Inflammatory macrophage treated with lipopolysaccharide for 1 hour (primary cell): ENCODE measurements around the gene R3HDML.
"Not testable (repeated sequence)": the region's sequence is repeated elsewhere in the genome, so short reads cannot be mapped to it uniquely, and the experiment has no call there.

Experiments used
- DNase-seq, 2 donors: peaks; one replicate each; pipeline ENCODE4 v3.0.0-alpha.2; 2020 to 2022

R3HDML gene, protein sequence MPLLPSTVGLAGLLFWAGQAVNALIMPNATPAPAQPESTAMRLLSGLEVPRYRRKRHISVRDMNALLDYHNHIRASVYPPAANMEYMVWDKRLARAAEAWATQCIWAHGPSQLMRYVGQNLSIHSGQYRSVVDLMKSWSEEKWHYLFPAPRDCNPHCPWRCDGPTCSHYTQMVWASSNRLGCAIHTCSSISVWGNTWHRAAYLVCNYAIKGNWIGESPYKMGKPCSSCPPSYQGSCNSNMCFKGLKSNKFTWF

DNA sequence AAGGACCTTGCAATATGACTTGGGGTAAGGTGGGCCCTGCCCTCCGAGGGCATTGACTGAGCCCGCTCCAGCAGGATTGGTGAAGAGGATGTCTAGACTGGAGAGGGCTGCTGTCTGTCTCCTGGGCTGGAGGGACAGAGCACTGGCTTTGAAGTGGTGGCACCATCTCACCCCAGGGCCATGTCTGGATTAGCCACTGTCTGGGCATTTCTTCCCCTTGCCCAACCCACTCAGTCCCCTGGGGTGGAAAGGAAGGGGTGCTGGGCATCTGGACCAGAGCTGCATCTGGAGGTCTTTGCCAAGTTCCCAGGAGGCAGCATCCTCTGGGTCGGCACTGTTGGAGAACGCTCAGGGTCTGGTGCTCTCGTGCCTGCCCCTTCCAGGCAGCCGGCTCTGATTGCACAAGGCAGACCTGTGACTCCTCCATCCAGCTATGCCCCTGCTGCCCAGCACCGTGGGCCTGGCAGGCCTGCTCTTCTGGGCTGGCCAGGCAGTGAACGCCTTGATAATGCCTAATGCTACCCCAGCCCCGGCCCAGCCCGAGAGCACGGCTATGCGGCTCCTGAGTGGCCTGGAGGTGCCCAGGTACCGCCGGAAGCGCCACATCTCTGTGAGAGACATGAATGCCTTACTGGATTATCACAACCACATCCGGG is at the start of gene R3HDML:
Gene R3HDML (plus strand): TSS at position 319 of the 656 bp plus-strand sequence. CDS start 115 bp downstream, at position 434.
- no peak for DNase-seq

DNA sequence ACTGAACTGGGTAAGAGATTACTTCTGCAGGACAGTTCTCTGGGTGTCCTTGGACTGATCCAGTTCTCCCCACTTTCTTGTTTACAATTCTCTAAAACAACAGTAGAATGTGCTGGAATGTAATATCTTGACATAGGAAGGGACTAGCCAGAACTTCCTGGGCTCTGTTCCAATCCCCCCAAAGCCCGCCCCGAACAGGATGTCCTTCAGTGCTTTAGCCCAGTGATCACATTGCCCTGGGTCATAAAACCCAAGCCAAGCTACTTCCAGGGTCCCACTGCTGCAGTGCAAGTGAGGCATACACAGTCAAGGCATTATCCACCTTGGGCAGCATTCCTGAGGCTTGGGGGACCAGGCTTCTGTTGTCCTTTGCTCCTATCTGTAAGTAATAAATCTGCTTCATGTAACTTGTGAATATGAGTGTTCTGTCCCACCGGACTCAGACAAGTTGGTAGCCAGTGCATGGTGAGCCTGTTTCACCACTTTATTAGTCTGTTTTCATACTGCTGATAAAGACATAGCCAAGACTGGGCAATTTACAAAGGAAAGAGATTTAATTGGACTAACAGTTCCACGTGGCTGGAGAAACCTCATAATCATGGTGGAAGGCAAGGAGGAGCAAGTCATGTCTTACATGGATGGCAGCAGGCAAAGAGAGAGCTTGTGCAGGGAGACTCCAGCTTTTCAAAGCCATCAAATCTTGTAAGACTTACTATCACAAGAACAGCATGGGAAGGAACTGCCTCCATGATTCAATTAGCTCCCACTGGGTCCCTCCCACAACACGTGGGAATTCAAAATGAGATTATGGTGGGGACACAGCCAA is 49.4 kb upstream of the R3HDML start:
- no peak for DNase-seq

DNA sequence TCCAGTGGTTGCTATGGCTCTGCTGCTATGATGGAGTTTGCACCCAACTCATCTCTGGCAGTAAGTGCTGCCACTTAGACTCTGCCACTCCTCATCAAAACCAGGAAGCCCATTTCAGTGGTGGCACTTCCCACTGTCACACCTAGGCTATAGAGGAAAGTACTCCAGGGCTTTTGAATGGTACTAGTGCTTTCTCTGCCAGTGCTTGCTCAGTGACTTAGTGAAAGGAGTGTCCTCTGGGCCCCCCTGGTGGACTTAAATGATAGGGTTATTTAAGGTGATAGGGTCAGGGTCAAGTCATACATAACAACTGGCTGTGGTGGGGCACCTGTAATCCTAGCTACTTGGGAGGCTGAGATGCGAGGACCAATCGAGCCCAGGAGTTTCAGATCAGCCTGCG is 48.6 kb upstream of the R3HDML start:
- DNase-seq, result no peak

DNA sequence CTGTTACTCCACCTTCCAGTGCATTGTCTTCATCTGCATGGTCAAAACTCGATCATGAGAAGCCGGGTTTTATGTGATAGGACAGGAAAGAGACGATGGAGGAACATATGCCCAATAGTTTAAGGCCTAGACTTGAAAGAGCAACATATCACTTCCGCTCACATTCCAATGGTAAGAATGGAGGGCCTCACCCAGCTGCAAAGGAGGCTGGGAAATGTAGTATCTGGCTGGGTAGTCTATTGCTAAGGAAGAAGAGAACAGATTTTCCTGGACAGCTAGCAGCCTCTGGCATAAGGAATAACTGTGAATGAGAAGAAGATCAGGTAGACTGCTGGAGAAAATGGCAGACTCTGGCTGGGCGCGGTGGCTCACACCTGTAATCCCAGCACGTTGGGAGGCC is 45.1 kb upstream of the R3HDML start:
- no peak for DNase-seq

DNA sequence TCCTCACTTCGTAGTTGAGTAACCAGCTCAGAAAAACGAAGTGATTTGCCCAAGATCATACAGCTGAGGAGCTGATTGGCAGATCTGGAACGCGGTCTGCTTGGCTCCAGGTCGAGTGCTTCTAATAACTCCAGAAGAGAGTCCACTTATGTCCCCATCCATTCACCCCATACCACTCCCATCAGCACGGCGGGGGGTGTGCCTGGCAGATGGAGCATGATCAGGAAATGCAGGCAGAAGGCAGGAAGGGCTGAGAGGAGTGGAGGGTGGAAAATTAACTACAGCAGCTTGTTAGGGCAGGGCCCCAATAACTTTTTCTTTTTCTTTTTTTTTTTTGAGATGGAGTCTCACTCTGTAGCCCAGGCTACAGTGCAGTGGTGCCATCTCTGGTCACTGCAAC is 40.8 kb upstream of the R3HDML start:
- DNase-seq, result no peak

DNA sequence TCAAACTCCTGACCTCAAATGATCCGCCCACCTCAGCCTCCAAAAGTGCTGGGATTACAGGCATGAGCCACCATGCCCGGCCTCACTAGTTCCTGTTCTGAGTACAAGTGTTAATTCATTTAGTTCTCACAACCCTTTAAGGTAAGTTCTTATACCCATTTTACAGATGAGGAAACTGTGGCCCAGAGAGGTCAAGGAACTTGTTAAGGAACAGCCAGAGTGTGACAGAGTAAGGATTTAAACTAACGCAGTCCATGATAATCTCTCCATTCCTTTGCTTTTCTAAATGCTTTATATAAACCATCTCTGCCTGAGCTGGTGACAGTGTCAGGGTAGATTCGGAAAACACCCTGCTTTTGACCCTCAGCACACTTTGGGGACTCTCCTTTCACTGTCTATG is 39.1 kb upstream of the R3HDML start:
- no peak for DNase-seq

DNA sequence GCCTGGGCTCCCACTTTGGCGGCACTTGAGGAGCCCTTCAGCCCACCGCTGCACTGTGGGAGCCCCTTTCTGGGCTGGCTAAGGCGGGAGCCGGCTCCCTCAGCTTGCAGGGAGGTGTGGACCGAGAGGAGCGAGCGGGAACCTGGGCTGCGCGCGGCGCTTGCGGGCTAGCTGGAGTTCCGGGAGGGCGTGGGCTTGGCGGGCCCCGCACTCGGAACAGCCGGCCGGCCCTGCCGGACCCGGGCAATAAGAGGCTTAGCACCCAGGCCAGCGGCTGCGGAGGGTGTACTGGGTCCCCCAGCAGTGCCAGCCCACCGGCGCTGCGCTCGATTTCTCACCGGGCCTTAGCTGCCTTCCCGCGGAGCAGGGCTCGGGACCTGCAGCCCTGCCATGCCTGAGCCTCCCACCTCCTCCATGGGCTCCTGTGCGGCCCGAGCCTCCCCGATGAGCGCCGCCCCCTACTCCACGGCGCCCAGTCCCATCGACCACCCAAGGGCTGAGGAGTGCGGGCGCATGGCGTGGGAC is 37.8 kb upstream of the R3HDML start:
- DNase-seq, result not testable (repeated sequence)

DNA sequence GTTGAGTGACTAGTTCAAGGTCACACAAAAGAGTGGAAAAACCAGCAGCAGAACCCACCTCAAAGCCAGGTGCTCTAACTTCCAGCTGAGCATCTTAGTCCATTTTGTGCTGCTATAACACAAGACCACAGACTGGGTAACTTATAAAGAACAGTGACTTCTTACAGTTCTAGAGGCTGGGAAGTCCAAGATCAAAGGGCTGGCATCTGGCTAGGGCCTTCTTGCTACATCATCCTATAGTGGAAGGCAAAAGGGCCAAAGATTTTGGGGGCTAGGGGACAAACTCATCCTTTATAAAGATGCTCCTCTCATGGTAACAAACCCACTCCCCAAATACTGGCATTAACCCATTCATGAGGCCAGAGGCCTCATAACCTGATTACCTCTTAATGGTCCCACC is 35.6 kb upstream of the R3HDML start:
- DNase-seq, result no peak

DNA sequence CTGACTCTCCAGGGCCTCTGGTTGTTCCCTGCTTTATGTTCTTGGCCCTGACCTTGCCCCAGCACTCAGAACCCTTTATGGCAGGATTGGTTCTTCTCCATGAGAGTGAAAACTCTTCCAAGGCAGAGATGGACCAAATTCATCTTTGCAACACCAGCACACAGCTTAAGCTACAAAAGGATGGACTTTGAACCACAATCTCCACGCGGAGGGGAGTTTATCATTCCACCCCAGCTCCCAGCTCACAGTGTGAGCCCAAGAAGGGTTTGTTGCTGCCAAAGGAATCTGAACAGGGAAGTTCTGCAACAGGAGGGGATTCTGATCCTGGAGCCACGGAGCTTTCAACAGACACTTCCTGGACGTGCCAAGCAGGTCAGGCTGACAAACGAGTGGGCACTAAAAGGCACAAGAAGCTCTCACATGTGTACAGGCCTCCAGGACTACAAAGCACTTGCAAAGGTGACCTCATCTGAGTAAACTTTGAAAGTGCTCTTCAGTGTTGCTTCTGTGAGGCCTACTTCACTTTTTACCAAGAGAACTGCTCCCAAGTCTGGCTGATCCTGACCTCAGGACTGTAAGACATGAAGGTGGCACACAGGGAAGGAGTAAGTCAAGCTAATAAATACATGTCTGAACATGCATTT is 34.7 kb upstream of the R3HDML start:
- no peak for DNase-seq

DNA sequence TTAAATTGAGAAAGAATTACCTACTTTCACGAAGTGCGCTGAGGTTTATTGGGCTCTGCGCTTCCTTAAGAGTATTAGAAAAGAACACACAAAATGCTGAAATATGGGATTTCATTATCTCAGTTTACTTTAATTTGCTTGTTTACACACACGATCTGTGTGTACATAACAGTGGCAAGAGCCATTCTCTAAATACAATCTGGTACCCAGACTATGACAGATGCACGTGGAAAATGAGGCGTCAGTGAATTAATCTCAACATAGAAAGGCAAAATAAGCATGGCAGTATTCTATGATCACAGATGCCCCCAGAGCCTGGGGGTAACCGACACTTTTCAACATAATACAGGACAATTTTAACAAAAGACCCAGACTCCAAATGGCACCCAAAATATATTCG is 34.1 kb upstream of the R3HDML start:
- DNase-seq, result no peak

DNA sequence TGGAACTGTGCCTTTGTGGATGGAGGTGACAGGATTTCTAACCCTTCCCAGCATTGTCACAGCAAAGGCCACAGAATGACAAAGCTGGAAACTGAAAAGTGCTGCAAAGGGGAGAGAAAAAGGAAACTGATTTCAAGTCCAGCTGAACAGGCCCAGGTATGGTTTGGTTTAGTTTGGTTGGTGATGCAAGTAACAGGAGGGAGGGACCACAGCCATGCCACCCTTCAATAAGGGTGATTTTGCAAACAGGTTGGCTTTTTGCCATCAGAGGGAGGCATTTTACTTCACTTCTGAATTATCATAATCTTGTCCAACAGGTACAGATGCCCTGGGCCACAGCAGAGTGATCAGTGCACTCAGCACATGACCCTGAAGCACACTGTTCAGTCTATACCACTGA is 32.5 kb upstream of the R3HDML start:
- no peak for DNase-seq

DNA sequence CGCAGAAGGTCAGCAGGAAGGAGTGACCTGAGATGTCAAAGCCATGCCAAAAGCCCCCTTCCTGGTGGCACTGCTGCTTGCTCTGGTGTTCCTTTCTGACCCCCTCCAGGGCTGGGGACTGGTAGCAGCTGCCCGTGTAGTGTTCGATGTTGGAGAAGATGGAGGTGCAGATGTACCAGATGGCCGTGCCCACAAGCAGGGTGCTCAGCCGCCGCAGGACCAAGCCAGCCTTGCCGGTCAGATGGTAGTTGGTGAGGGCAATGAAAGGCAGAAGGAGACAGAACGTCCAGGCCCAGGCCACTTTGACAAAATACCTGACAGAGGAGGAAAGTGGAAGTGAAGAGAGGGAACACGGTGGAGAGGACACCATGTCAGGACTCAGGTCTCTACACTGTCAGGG is 29.9 kb upstream of the R3HDML start:
- DNase-seq, result no peak

DNA sequence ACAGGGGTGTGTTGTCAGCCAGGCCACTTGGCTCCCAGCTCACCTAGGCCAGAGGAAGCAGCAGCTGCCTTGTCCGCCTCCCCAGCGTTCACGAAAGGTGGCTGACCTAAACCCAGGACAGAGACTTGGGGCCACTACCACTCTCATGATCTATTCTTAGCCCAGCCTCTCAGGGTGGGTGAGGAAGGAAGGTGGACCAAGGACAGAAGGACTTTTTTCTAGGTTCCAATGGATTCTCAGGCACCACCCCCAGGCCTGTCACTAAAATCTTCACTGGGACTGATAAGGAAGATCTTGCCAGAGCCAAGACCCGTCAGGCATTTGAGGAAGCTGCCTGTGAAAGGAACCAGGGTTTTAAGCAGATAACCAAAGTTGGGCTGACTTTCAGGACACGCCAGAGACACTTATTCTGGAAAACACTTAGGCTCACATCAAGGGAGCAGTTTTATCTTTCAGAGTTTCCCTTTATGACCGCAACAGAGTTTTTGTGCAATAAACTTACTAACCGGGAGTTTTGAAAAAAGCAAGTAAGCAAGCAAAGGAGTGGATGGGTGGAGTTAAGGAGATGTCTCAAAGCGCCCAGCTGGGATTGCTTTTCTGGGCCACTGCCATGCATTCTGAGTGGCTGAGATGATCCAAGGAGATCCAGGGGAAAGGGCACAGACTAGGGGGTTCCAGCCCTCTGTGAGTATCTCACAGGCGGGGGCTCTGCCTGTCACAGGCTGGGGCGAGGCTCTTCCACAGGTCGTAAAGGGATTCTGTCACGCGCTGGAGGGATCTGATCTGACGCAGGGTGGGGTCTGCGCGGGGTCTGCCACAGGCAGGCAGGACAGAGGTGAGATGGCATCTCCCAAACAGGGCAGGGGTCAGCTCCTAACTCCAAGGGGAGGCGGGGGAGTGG is 26.8 kb upstream of the R3HDML start:
- DNase-seq, result peak; percentile 45 to 47

DNA sequence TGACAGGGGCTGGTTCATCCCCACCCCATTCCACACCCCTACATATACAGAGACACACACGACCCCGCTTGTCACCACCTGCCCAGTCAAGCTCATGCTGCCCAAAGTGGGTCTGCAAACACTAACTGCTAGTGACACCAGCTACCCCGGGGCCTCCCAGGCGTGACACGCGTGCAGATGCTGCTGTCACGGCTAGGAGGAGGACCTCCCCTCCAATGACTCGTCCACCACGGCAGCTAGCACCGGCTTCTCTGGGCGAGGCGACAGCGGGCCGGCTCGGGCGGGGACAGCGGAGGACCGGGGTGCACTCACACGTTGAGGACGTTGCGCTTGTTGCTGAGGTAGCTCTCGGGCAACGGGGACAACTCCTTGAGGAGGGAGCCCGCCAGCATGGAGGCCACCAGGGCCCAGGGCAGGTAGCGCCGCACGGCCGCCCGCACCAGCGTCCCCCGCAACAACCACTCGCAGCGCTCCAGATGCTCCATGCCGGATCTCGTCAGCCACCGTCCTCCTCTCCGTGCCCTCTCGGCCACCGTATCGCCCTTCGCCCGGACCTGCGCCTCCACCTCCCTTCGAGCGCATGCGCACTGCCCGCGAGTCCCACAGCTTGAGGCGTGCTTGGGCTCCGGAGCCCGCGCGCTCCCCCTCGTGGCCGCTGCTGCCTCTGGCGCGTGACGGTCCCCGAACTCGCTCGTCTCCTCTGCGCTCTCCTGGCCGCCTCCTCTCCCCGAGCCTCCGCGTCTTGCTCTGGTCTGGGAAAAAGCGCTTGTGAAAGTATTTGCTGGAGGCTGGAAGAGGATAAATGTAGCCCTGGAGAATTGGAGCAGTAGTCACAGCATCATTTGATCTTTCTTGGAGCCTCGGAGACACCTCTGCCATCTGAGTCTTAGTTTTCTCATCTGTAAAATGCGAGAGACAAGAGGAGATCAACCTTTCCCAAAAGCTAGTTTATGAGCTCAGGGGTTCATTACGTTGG is 25.9 kb upstream of the R3HDML start, which contains the start of gene FITM2:
Gene FITM2 (minus strand): TSS at position 539 of the 976 bp plus-strand sequence. CDS start 54 bp downstream, at position 485.
- DNase-seq, result peak; percentile 95 to 99

DNA sequence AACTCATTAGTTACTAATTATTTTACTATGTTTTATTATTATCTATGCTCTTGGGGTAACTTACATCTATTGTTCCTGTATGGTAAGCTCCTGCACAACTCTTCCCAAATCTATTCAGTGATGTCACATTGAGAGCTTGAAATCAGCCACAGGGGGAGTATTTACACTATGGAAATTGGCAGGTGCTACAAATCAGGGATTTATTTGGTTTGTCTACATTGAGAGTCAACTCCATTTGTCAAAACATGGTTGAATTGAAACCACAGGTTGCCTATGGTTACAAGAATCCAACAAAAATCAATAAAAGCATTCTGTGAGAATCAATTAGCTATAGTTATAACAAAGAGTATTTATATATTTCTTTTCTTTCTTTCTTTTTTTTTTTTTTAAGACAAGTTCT is 22.0 kb upstream of the R3HDML start:
- DNase-seq, result no peak

DNA sequence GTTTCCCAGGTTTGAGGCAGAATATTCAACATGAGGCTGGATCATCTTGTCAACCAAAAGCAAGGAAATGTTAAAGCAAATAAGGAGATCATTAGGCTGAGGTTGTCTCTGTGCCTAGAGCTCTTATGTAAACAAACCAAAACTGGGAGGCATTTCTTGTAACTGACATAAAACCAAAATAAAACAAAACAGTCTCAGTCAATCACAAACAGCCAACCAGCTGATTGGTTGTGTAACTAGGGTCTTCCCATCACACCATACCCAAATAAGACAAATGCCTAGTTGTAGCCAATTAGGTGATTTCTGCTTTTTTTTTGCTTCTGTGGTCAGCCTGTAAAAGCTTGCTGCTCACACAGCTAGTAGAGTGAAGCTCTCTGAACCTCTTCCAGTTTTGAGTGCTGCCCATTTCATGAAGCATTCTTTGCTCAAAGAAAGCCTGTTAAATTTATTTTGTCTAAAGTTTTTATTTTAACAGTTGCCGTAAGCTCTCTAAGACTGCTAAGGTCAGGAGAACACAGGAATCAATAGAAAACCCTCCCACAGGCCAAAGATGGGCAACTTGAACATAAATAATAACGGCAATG is 16.9 kb upstream of the R3HDML start:
- DNase-seq, result peak in 1 of 2 donors; percentile 10

DNA sequence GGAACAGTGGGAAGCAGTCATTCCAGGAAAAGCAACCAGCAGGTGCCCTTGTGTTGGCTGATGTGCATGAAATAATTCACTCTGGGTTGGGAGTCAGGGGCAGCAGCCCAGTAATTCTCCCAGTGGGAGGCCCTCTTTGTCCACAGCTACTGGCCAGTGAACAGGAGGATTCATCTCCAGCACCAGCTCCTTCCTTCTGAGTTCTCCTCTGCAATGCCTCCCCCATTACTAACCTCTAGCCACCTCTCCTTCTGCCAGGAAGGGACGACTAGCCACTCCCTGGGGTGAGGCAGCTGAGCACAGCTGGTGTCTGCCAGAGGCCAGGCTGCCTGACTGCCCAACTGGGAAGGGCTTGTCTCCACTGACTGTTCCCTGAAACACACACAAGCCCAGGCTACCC is 12.5 kb upstream of the R3HDML start:
- no peak for DNase-seq

DNA sequence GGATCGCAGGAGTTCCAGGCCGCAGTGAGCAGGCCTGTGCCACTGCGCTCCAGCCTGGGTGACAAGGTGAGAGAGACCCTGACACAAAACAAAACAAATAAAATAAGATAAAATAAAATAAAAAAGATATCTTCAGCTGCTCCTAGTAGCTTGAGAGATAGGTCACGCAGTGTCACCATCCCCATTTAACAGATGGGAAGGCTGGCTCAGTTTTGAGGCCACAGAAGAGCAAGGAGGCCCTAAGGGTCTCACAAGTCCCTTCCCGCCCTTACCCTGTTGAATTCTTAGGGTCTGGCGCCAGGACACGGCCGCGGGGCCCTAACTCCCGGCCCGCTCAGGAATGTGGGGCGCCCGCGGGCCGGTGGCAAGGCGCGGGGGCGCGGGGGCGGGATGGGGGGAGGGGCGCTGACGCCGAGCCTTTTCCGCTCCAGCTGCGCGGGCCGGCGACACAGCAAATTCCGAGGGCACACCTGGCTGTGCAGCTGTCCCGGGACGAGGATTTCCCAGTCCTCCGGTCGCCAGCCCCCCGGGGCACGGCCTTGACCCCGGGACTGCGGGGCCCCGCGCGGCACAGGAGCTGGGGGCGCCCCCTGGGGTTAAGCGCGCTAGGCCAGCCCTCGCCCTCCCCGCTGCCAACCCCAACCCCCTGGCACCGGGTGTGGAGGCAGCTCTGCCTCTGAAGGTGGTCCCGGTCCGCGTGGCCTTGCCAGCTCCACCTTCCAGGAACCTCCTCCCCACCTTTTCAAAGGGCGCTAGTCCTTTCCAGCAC is 10.3 kb upstream of the R3HDML start:
- DNase-seq, result no peak

DNA sequence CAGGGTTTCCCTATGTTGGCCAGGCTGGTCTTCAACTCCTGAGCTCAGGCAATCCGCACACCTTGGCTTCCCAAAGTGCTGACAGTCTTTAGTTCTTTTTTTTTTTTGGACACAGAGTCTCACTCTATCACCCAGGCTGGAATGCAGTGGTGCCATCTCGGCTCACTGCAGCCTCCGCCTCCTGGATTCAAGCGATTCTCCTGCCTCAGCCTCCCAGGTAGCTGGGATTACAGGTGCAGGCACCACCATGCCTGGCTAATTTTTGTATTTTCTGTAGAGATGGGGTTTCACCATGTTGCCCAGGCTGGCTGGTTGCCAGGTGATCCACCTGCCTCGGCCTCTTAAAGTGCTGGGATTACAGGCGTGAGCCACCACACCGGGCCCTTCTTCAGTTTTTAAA is 9.1 kb upstream of the R3HDML start:
- not testable (repeated sequence) for DNase-seq
